PC-3 (cell line): ENCODE measurements around the gene CERT1. TPM values are rescaled to one million over a fixed set of nuclear protein-coding genes. Genes with fewer than 3 reads are reported as not detected.

Experiments
- ATAC-seq: fragments of 200-7000 bp; cut with Tn5 transposase; 2 replicates; pipeline ENCODE4 v1.9.1; 2020; ENCODE audit warnings: mild to moderate bottlenecking, moderate library complexity
- BruUV-seq: library from RNA; stranded (reverse); fragments of 400-500 nt; replicated peaks from 2 replicates; lab custom pipeline; 2021; lab: Mats Ljungman, UMichigan
- CTCF ChIA-PET: fragments of 300-600 bp; sonication (Branson Sonifier 250); formaldehyde crosslinking; loops from one replicate; lab custom pipeline; 2022; ENCODE audit warnings: antibody characterized with exemption; lab: Charles Lee
- POLR2A ChIA-PET: fragments of 300-600 bp; sonication (Branson Sonifier 250); formaldehyde crosslinking; loops from one replicate; lab custom pipeline; 2022; ENCODE audit warnings: antibody characterized with exemption; ENCODE audit not compliant: unreplicated experiment; lab: Charles Lee
- DNase-seq: peaks from one replicate; pipeline ENCODE4 v3.0.0-alpha.2; 2015
- H2AFZ ChIP-seq: fragments of 300-600 bp; sonication (generic); 2 replicates; pipeline ENCODE4 v1.6.0; 2016; ENCODE audit warnings: antibody characterized with exemption, low read length
- H3F3A ChIP-seq: fragments of 300-600 bp; sonication (generic); one replicate; pipeline ENCODE4 v1.6.0; 2017; ENCODE audit warnings: antibody characterized with exemption, low read length, control low read depth, mild to moderate bottlenecking; ENCODE audit not compliant: unreplicated experiment
- H3K27ac ChIP-seq: fragments of 300-600 bp; sonication (generic); 2 replicates; pipeline ENCODE4 v1.5.1; 2016; ENCODE audit warnings: mild to moderate bottlenecking, low read length
- H3K27me3 ChIP-seq: fragments of 300-600 bp; sonication (generic); 2 replicates; pipeline ENCODE4 v1.6.1; 2016; ENCODE audit warnings: low read length, mixed read lengths
- H3K36me3 ChIP-seq: fragments of 300-600 bp; sonication (generic); 2 replicates; pipeline ENCODE4 v1.6.1; 2016; ENCODE audit warnings: low read depth, mixed run types, low read length, mixed read lengths
- H3K4me1 ChIP-seq: fragments of 300-600 bp; sonication (generic); 2 replicates; pipeline ENCODE4 v1.5.1; 2016; ENCODE audit warnings: low read length; ENCODE audit not compliant: insufficient read depth
- H3K4me2 ChIP-seq: fragments of 300-600 bp; sonication (generic); 2 replicates; pipeline ENCODE4 v1.6.0; 2016; ENCODE audit warnings: low read length
- H3K4me3 ChIP-seq: fragments of 300-600 bp; sonication (generic); 2 replicates; pipeline ENCODE4 v1.5.1; 2016; ENCODE audit warnings: mild to moderate bottlenecking, low read length, mixed read lengths
- H3K79me2 ChIP-seq: fragments of 300-600 bp; sonication (generic); 2 replicates; pipeline ENCODE4 v1.6.1; 2017; ENCODE audit warnings: low read length, mixed read lengths
- H3K9ac ChIP-seq: fragments of 300-600 bp; sonication (generic); 2 replicates; pipeline ENCODE4 v1.6.0; 2016; ENCODE audit warnings: mild to moderate bottlenecking, low read length
- H3K9me2 ChIP-seq: fragments of 300-600 bp; sonication (generic); replicated peaks from 2 replicates; pipeline ENCODE4 v1.6.1; 2016; ENCODE audit warnings: mixed run types, low read length, mixed read lengths
- H3K9me3 ChIP-seq: fragments of 300-600 bp; sonication (generic); 2 replicates; pipeline ENCODE4 v1.6.1; 2016; ENCODE audit warnings: low read length, mixed read lengths
- H4K20me1 ChIP-seq: fragments of 300-600 bp; sonication (generic); 2 replicates; pipeline ENCODE4 v1.6.1; 2016; ENCODE audit warnings: low read length, mixed read lengths
- CTCF ChIP-seq: fragments of 300-600 bp; sonication (generic); conservative IDR thresholded peaks from 2 replicates; pipeline ENCODE4 v1.5.1; 2017; ENCODE audit warnings: antibody characterized with exemption, low read depth, mild to moderate bottlenecking, low read length
- EZH2 ChIP-seq: fragments of 300-600 bp; sonication (generic); IDR thresholded peaks from one replicate; pipeline ENCODE4 v1.6.1; 2017; ENCODE audit warnings: antibody characterized with exemption, mild to moderate bottlenecking, low read length; ENCODE audit not compliant: unreplicated experiment
- EZH2phosphoT487 ChIP-seq: fragments of 300-600 bp; sonication (generic); IDR thresholded peaks from 2 replicates; pipeline ENCODE4 v1.6.1; 2018; ENCODE audit warnings: mild to moderate bottlenecking, antibody characterized with exemption, low read length, borderline replicate concordance
- intact Hi-C: fragments of 100-400 bp; cut with micrococcal nuclease; formaldehyde crosslinking; loops from 2 replicates; pipeline ENCODE4 v1.9.0; 2023
- total RNA-seq: library from RNA; depleted of rRNA; stranded (reverse); fragments of >200 nt; gene quantifications from 2 replicates; pipeline ENCODE4 v1.2.3, GENCODE V29; 2014

CERT1 gene
- total RNA-seq, 1 experiment from 2014 or later = 5.6 TPM

DNA sequence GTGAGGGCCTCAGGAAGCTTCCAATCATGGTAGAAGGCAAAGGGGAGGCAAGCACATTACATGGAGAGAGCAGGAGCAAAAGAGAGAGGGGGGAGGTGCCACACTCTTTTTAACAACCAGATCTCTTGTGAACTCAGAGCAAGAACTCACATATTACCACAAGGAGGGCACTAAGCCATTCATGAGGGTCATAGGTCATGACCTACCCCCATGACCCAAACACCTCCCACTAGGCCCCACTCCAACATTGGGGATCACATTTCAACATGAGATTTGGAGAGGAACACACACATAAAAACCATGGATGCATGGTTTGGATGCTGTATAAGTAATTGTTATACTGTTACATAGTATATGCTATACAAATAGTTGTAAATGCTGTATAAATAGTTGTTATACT is 17.8 kb upstream of the CERT1 start:
- Histone ChIP-seq H4K20me1 (no peaks in the 10 kb centered on the region), H3K9ac (no peak overlapping the region), H3K4me1 (no peaks in the 10 kb centered on the region; the same call in 1 of the 2 replicates), H2AFZ (no peak overlapping the region), H3K4me3 (no peak overlapping the region), H3K9me3 (no peaks in the 10 kb centered on the region), H3K79me2 (peaks cover 26% of the 10 kb centered on the region), H3K9me2 (no peaks in the 10 kb centered on the region), H3K27ac (no peak overlapping the region), H3F3A (no peaks in the 10 kb centered on the region), H3K4me2 (no peak overlapping the region), H3K27me3 (no peaks in the 10 kb centered on the region), H3K36me3 (no peaks in the 10 kb centered on the region; the same call in 1 of the 2 replicates)
- DNase-seq = no peak
- BruUV-seq = no TSS peak
- ATAC-seq = no peak
- no peak for TF ChIP-seq CTCF
- TF ChIP-seq EZH2phosphoT487 = no peak
- TF ChIP-seq EZH2 = no peak
- POLR2A ChIA-PET = interaction anchor here (0.7 kb wide), 1 partner anchor 70 kb away, joined by 8 read pairs; no protein-coding TSS in a partner anchor
- CTCF ChIA-PET = no interaction called here
- intact Hi-C loops = no loop called here

DNA sequence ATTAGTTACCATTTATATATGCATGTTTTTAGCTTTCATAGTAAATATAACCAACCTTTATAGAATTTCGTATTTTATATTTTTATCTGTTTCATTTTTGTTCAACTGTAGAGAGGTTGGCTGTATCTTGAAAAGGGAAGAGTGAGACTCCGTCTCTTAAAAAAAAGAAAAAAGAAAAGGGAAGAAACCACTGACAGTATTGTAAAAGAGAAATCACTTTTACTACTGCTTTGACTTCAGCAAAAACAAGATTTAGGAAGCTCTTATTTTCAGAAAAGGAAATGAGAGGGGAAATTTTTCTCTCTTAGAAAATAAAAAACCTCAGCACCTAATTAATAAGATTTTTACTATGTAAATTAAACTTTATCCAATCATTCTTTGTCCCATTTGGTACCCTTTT is 14.6 kb upstream of the CERT1 start:
- Histone ChIP-seq H3K36me3 (peaks cover 4% of the 10 kb centered on the region; the same call in 1 of the 2 replicates), H3K9ac (no peak overlapping the region), H3K4me1 (peaks cover 18% of the 10 kb centered on the region), H3K27me3 (no peaks in the 10 kb centered on the region), H2AFZ (no peak overlapping the region), H4K20me1 (no peaks in the 10 kb centered on the region), H3K79me2 (peaks cover 44% of the 10 kb centered on the region), H3K9me3 (0 out of 2 replicates have a peak, but pooled peaks cover under 1% of the 10 kb centered on the region), H3K27ac (no peak overlapping the region), H3F3A (no peaks in the 10 kb centered on the region), H3K4me2 (no peak overlapping the region), H3K9me2 (no peaks in the 10 kb centered on the region), H3K4me3 (no peak overlapping the region)
- ATAC-seq = no peak
- TF ChIP-seq CTCF = no peak
- no peak for TF ChIP-seq EZH2phosphoT487
- TF ChIP-seq EZH2 = no peak
- ChIA-PET POLR2A (no interaction called here), CTCF (no interaction called here)
- no TSS peak for BruUV-seq
- intact Hi-C loops = no loop called here
- no peak for DNase-seq

DNA sequence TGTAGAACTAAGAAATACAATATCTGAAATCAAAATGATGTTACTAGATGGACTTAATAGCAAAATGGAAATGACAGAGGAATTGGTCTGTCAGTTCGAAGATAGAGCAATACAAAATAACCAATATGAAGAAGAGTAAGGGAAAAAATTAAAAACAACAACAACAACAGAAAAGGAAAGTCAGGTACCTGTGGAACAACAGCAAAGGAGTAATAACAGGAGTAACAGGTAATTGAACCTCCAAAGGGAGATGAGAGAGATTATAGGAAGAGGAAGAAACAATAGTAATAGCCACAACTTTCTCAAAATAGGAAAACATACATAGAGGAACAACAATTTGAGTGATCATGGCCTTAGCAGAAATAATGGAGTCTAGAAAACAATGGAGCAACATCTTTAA is 13.9 kb upstream of the CERT1 start:
- Histone ChIP-seq H3K4me3 (no peak overlapping the region), H3K36me3 (peaks cover 10% of the 10 kb centered on the region), H3K9ac (no peak overlapping the region), H3K4me1 (peaks cover 18% of the 10 kb centered on the region), H3K9me3 (0 out of 2 replicates have a peak, but pooled peaks cover 7% of the 10 kb centered on the region), H2AFZ (no peak overlapping the region), H3K9me2 (no peaks in the 10 kb centered on the region), H3K79me2 (peaks cover 51% of the 10 kb centered on the region), H3K27ac (no peak overlapping the region), H3K27me3 (no peaks in the 10 kb centered on the region), H3F3A (no peaks in the 10 kb centered on the region), H4K20me1 (no peaks in the 10 kb centered on the region), H3K4me2 (no peak overlapping the region)
- BruUV-seq = no TSS peak
- TF ChIP-seq EZH2 (no peak), CTCF (no peak), EZH2phosphoT487 (no peak)
- ATAC-seq (no peak), DNase-seq (no peak)
- POLR2A ChIA-PET = no interaction called here
- intact Hi-C loops = no loop called here
- CTCF ChIA-PET = no interaction called here
